Esophagus mucosa (tissue), 1 donor: ENCODE measurements around the gene BAHCC1. TPM values are rescaled to one million over a fixed set of nuclear protein-coding genes. Genes with fewer than 3 reads are reported as not detected.

ENCODE experiments used
- ATAC-seq: fragments of 200-7000 bp; cut with Tn5 transposase; one replicate; pipeline ENCODE4 v1.9.1; 2020
- total RNA-seq: library from RNA; stranded (reverse); gene quantifications from one replicate; pipeline ENCODE4 v1.2.4, GENCODE V29; 2023
- donor health status: DM: yes; HTN: yes; CAD: no.

BAHCC1 gene
- total RNA-seq, 1 donor from 2014 or later = 4.2 TPM

GRCh38 chr17:81387100-81388090 lies 7.9 kb upstream of the BAHCC1 start:
- peak; percentile 13 for ATAC-seq

GRCh38 chr17:81388091-81388611 lies 7.1 kb upstream of the BAHCC1 start:
- no peak for ATAC-seq

- ATAC-seq = no peak
These were observed 6.5 kb upstream of the BAHCC1 start for GRCh38 chr17:81388612-81389367.

DNA sequence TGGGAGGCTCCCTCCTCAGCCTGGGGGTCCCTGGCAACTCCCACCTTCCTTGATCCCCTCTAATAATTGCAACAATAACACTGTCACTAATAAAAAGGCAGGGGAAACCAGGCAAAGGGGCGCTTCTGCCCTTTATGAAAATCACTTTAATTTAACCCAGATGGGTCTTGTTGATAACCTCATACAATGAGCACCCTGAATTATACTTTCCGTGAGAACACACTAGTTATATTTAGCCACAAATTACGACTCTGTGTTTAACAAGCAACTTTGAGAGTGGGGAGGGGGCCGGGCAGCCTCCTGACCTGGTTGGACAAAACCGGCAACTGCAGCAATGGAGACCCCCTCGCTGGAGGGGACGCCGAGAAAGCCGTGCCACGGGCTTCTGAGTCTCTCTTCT lies 5.7 kb upstream of the BAHCC1 start:
- ATAC-seq = no peak

GRCh38 chr17:81390029-81390872 lies 5.0 kb upstream of the BAHCC1 start:
- no peak for ATAC-seq

DNA sequence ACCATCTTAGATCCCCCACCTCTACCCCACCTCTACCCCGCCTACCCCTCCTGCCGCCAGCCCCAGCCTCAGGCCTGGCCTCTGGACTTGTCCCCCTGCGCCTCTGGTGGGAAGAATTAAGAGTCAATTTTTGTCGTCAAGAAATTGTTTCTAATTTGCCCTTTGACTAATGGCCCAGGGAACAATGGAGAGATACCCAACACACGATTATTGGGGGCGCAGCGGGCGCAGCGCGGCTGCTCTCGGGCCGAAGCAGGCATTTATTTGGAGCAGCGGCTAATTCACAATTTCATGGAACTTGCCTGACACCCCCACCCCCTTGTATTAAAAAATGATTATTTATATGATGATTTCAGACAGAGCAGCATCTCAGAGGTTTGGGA lies 4.4 kb upstream of the BAHCC1 start:
- ATAC-seq = no peak

GRCh38 chr17:81391293-81391935 lies 3.8 kb upstream of the BAHCC1 start:
- no peak for ATAC-seq

- ATAC-seq = no peak
These were observed 3.0 kb upstream of the BAHCC1 start for GRCh38 chr17:81391936-81392908.

DNA sequence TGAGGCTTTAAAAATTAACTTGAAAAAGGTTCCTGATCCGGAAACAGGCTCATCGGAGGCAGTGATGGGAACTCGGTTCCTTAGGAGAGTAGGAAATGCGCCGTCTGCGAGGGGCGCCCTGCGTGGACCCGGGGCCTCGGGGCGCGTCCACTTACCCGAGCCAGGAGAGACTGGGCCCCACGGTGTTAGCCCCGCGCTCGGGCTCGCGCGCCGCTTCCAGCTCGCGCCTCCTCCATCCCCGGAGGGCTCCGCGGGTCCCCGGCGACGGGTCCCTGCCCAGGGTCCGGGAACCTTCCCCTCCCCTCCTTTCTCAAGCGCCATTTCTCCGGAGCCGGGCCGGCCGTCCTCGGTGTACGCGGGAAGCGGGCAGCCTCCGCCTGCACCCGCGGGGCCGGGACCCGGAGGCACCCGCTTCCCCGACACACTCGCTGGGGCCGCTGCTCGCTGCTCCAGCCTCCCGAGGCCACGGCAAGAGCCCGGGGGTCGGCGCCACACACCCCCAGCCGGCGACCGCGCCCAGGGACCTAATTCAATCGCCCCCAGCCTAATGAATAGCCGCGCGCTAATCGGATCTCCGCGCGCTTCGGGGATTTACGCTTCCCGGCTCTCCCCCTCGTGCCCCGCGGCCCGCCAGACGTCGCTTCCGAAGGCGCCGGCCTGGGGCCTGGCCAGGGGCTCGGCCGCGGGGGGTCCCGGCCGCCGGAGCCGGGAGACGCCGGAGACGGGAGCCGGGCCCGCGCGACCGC lies 2.2 kb upstream of the BAHCC1 start:
- ATAC-seq = no peak

GRCh38 chr17:81393684-81394376 lies 1.4 kb upstream of the BAHCC1 start:
- ATAC-seq = peak; percentile 71

DNA sequence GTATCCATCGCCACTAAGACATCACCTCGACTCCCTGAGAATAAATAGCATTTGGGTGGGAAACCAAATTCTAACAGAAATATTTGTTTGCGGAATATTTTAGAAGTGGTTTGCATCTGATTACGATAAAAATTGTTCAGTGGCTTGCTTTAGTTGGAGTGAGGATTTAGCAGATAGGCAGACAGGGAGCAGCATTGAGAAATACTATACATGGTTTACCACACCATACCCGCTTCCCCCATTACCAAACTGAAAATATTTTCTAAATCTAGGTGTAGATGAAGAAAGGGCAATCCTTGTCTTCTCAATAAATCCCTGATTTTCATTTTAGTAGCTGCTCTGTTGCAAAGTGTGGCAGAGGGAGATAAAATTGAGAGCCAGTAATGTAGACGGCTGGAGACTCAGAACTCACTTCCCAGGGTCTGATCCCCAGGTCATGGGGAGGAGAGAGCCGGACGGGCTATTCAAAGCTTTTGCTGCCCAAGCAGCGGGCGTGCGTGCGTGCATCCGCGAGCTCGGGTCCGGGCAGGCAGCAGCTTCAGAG lies 808 bp upstream of the BAHCC1 start:
- ATAC-seq = no peak

DNA sequence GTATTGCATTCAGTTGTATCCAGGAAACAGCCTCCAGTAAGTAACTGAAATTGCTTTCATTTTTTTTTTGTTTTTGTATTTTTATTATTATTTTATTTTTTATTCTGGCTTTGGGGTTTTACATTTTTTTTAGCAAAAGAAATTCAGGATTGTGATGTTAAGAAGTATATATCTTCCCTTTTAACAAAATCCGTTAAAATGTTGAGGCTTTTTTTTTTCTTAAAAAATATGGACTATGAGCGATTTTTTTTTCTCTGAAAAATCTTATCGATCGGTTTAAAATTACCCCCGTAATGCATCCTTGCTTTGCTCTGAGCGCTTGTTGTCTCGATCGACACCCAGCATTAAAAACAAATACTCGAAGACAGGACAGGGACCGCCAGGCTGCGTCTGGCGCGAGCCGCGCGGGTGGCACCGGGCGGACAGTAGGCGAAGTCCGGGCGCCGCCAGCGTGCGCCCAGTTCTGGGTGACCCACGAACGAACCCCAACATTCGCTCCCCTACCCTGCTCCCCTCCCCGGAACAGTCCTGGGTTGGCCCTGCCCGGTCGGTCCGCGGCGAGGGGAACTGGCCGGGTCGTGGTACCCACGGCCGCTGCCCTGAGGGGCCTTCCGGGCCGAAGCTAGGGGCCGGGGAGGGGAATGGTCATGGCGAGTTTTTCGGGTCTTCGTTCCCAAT lies 482 bp downstream of the BAHCC1 start:
- ATAC-seq = no peak

DNA sequence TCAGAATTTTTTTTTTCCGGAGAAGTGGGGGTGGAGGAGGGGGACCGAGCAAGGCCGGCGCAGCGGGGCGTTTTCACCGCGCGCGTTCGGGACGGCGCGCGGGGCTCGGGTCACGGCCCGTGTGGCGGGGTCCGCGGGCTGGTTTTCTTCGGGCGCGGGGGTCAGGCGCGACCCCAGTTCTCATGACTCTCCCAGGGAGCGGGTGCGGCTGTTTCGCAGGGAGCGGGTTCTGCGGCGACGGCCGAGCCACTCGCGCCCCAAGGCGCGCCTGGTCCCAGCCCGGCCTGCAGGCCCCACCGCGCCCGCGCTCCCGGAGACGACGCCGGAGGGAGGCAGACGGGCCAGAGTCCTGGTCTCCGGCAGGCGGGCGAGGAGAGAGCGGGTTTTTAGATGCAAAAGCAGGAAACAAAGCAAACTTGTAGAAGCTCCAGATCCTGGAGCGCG lies 1.0 kb downstream of the BAHCC1 start:
- no peak for ATAC-seq

DNA sequence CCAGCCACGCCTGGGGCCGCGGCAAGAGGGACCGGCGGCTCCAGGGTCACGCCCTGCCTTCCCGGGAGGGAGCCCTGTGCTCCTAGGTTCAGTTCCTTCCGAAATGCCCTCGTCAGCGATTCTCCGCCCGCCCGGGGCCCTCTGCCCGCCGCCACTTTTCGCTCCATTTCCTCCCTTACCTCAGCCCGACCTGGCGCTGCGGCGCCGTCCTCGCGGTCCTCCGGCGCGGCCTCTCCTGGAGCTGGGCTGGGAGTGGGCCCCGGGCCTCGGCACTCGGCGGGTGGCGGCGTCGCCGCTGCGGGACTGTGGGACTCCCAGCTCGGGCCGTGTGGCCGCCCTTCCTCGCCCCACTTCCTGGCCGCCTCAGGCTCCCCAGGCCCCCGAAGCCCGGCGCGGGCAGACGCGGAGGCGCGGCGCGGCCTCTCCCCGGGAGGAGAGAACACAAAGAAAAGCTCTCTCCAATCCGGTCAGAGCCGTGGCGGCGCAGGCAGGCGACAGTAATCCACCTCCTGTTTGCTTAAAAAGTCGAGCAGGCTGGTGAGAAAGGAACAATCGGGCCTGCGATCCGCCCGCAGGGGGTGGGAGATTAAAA lies 1.6 kb downstream of the BAHCC1 start:
- peak; percentile 20 for ATAC-seq

- ATAC-seq = no peak
These were observed 2.3 kb downstream of the BAHCC1 start for GRCh38 chr17:81397314-81398175.

GRCh38 chr17:81398176-81398831 lies 3.0 kb downstream of the BAHCC1 start:
- no peak for ATAC-seq
